HepG2 (cell line): ENCODE results near the gene FOXN3. TPM values are rescaled to one million over a fixed set of nuclear protein-coding genes. Genes with fewer than 3 reads are reported as not detected.

Source experiments
- DZIP1 ChIP-seq: sonication (generic); formaldehyde crosslinking; IDR thresholded peaks from 2 replicates; pipeline ENCODE4 v1.5.0; 2020; ENCODE audit warnings: mild to moderate bottlenecking, missing genetic modification reagents
- ETV5 ChIP-seq: IDR thresholded peaks from 2 replicates; pipeline ENCODE4 v1.6.1; 2018; ENCODE audit warnings: missing biosample characterization, missing genetic modification reagents, inconsistent platforms, borderline replicate concordance
- HNF4G ChIP-seq, 2 experiments: sonication (generic) in 1 of 2; formaldehyde crosslinking in 1 of 2; IDR thresholded peaks; 2 replicates each; pipeline versions ENCODE4 v1.4.0 to v1.6.1; 2011 to 2020; ENCODE audit warnings: borderline replicate concordance in 2 of 2, low read depth in 2 of 2, mild to moderate bottlenecking in 2 of 2, low read length in 1 of 2, missing genetic modification reagents in 1 of 2, moderate library complexity in 1 of 2
- NCOA1 ChIP-seq: sonication (generic); formaldehyde crosslinking; IDR thresholded peaks from 2 replicates; pipeline ENCODE4 v1.9.0; 2021; ENCODE audit warnings: missing genetic modification reagents
- ZBTB3 ChIP-seq: sonication (generic); formaldehyde crosslinking; IDR thresholded peaks from 2 replicates; pipeline ENCODE4 v1.4.0; 2020; ENCODE audit warnings: low read depth, mild to moderate bottlenecking, moderate library complexity, missing genetic modification reagents, borderline replicate concordance
- ZBTB40 ChIP-seq, 2 experiments: fragments of 450-650 bp in 1 of 2; sonication (generic) in 1 of 2; formaldehyde crosslinking in 1 of 2; IDR thresholded peaks; 2 replicates each; pipeline versions ENCODE4 v1.6.1 to v1.8.0; 2016 to 2022; ENCODE audit warnings: antibody characterized with exemption in 1 of 2, mild to moderate bottlenecking in 1 of 2, missing genetic modification reagents in 1 of 2
- ZNF839 ChIP-seq: sonication (generic); formaldehyde crosslinking; IDR thresholded peaks from 2 replicates; pipeline ENCODE4 v1.4.0; 2020; ENCODE audit warnings: missing genetic modification reagents, mild to moderate bottlenecking, borderline replicate concordance
- polyA plus RNA-seq, 8 experiments: library from polyadenylated mRNA; depleted of rRNA in 3 of 8; stranded (reverse) in 7 of 8; unstranded in 1 of 8; fragments of >200 nt; fragmentation: Illumina TruSeq in 4 of 8; extraction: Trizol in 4 of 8; gene quantifications; 2 replicates each; pipeline versions ENCODE4 v1.2.1 to v1.2.3, GENCODE V29; 2011 to 2016; ENCODE audit warnings: low read depth in 4 of 8, missing spikeins in 1 of 8, mixed read lengths in 1 of 8; ENCODE audit not compliant: insufficient read depth in 1 of 8
- total RNA-seq, 5 experiments: library from RNA; depleted of rRNA; stranded (reverse); fragments of >200 nt; fragmentation: Illumina TruSeq; extraction: Trizol; gene quantifications; 2 replicates each; pipeline ENCODE4 v1.2.3, GENCODE V29; 2016; ENCODE audit warnings: low read depth in 1 of 5

Gene FOXN3
- total and polyA plus RNA-seq, 2 of the 13 experiments (the other 11 are each of a cell fraction or from before 2014, with no cell fraction given): 32.4 to 70.2 TPM

GRCh38 chr14:89160437-89160836, 256.6 kb downstream of the FOXN3 start (continued):
- no peak for TF ChIP-seq ZBTB3
- TF ChIP-seq HNF4G (IDR thresholded peaks at IDR 0.05; ENCODE audit: borderline replicate concordance, low read depth, low read length): peak; percentile 37; the same call in 1 of the 2 replicates
- no peak for TF ChIP-seq HNF4G (CRISPR knock-in tag; IDR thresholded peaks at IDR 0.05; ENCODE audit: borderline replicate concordance, low read depth)
- TF ChIP-seq ETV5 (CRISPR knock-in tag): no peak
- TF ChIP-seq ZNF839 (CRISPR knock-in tag): no peak
- TF ChIP-seq ZBTB40 (IDR thresholded peaks at IDR 0.05): no peak
- no peak for TF ChIP-seq ZBTB40 (CRISPR knock-in tag; IDR thresholded peaks at IDR 0.05)
- TF ChIP-seq NCOA1: no peak
- no peak for TF ChIP-seq DZIP1 (CRISPR knock-in tag)
- TF ChIP-seq, all 625 proteins: peak for 24
